IPS-15b (cell line): ENCODE results near the gene SEPTIN6.
"Not testable (repeated sequence)": the region's sequence is repeated elsewhere in the genome, so short reads cannot be mapped to it uniquely, and the experiment has no call there.

Source experiments
- H3K27me3 ChIP-seq: one replicate; pipeline ENCODE4 v1.6.1; 2013; ENCODE audit warnings: low read length; ENCODE audit not compliant: control insufficient read depth, insufficient read depth
- H3K36me3 ChIP-seq: one replicate; pipeline ENCODE4 v1.6.1; 2013; ENCODE audit warnings: low read length; ENCODE audit not compliant: control insufficient read depth, insufficient read depth
- H3K4me1 ChIP-seq: one replicate; pipeline ENCODE4 v1.6.1; 2013; ENCODE audit warnings: mild to moderate bottlenecking, low read length; ENCODE audit not compliant: control insufficient read depth, insufficient read depth
- H3K4me3 ChIP-seq: one replicate; pipeline ENCODE4 v1.5.1; 2013; ENCODE audit warnings: low read depth, low read length
- H3K9ac ChIP-seq: one replicate; pipeline ENCODE4 v1.6.1; 2013; ENCODE audit warnings: low read depth, mild to moderate bottlenecking, low read length
- H3K9me3 ChIP-seq: one replicate; pipeline ENCODE4 v1.6.1; 2013; ENCODE audit warnings: mild to moderate bottlenecking, low read length; ENCODE audit not compliant: control insufficient read depth, insufficient read depth

The SEPTIN6 gene

DNA sequence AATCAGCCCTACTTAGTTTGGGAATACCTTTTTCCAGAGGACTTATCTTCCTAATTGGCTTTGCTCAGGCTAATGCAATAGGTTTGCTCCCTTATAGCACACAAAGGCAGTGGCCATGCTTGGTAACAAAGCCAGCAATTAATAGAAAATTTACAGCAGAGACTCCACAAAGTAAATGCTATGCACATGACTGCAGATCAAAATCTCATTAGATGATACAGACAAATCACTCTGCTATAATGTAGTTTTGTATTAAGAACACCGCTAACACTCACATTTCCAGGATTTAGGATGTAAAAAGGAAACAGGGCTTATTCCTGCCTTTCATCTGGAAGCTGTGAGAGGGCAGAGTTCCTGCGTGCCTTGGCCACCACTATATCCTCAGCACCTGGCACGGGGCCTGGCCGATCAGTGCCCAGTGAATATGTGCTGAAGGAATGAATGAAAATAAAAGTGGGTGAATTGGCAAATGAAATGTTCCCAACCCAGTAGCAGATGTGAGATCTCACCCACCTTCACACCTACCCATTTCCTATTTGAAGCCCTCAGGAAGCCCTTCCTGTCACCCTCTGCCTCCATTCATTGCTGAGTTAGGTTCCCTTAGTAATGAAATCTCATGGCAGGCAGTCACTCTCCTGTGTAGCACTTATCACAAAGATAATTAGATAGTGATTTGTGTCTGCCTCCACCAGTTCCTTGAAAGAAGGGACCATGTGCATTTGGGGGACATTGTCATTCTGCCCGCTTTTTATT, 5.1 kb downstream of the SEPTIN6 start:
- Histone ChIP-seq H3K36me3 (no peaks in the 10 kb centered on the region), H3K27me3 (peaks cover 6% of the 10 kb centered on the region), H3K9ac (no peak overlapping the region), H3K9me3 (no peaks in the 10 kb centered on the region), H3K4me1 (peaks cover 6% of the 10 kb centered on the region), H3K4me3 (no peak overlapping the region)

DNA sequence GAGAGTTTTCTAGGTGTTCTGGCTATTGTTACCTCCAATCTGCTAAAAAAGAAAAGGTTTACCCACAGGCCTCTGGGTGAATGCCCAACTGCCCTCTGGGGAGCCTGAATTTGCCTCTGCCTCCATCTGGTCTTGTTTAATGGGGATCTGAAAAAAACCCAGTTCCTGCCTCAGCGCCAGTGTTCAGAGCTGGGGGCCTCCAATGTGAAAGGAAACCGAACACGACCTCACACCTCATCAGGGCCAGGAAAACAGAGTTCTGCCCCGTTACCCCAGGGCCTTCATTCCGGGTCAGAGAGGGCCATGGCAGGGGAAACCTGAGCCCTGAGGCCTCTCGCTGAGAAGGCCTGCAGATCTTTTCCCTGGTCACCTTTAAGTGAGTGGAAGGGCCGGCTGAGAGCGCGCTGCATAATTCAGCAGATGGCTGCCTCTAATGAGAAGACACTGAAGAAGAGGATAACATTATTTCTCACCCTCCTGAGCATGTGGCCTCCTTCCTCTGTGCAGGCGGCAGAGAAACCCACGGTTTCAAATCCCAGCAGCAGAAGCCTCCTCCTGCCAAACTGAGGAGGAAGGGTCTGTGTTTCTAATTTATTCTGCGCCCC, 6.8 kb downstream of the SEPTIN6 start:
- Histone ChIP-seq H3K36me3 (no peaks in the 10 kb centered on the region), H3K4me3 (no peak overlapping the region), H3K9ac (no peak overlapping the region), H3K9me3 (no peaks in the 10 kb centered on the region), H3K27me3 (peaks cover 3% of the 10 kb centered on the region), H3K4me1 (peaks cover 3% of the 10 kb centered on the region)

DNA sequence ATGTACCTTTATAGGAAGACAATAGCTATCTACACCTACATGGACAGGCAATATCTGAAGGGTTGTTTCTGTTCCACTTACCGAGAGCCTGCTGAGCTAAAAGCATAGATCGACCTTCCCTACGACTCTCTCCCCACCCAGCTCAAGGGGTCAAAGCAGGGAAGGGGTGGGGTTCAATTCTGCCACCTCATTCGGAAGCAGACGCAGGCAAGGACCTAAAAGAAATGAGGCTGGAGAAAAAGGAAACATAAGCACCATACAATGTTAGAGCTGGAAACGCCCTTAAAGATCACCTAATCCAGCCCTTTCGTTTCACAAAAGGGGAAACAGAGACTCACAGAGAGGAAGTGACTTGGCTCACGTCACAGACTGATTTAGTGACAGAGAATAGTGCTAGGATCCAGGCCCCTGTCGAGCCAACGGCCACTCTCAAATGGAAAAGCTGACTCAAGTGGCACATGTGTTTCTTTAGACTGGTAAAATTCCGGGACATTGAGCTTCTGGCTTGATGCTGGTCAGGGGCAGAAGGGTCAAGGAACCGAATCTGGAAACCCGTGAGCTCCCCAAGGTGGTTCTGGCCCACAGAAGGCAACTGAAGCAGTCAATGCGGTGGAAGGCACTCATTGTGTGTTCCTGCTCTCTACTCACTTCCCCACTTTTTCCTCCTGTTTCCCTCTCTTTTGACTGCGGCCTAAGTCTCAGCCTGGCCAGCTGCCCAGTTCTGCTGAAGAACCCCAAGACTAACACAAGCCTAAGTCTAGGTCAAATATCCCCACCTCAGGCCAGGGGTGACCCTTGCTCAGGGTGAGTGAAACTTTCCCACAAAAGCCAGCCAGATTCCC, 7.5 kb downstream of the SEPTIN6 start:
- no peak overlapping the region for H3K9ac ChIP-seq

DNA sequence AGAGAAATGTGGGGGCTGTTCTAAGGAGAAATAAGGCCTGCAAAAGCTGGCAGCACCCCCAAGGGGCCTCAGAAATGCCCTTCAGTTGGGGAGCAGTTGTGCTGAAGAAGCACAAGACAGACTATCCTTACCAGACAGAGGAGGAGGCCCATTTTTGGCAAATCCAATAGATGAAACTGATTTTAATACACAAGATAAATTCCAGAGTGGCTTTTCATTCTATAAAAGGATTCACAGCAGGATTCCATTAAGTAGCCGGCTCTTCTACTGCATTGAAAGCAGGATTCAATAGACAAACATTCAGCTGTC, 8.1 kb downstream of the SEPTIN6 start:
- Histone ChIP-seq H3K36me3 (no peaks in the 10 kb centered on the region), H3K27me3 (no peaks in the 10 kb centered on the region), H3K9ac (no peak overlapping the region), H3K4me1 (no peaks in the 10 kb centered on the region), H3K9me3 (no peaks in the 10 kb centered on the region), H3K4me3 (no peak overlapping the region)

More for the DNA sequence above, 7.5 kb downstream of the SEPTIN6 start:
- Histone ChIP-seq H3K4me3 (no peak overlapping the region), H3K36me3 (no peaks in the 10 kb centered on the region), H3K4me1 (no peaks in the 10 kb centered on the region), H3K9me3 (no peaks in the 10 kb centered on the region), H3K27me3 (no peaks in the 10 kb centered on the region)

DNA sequence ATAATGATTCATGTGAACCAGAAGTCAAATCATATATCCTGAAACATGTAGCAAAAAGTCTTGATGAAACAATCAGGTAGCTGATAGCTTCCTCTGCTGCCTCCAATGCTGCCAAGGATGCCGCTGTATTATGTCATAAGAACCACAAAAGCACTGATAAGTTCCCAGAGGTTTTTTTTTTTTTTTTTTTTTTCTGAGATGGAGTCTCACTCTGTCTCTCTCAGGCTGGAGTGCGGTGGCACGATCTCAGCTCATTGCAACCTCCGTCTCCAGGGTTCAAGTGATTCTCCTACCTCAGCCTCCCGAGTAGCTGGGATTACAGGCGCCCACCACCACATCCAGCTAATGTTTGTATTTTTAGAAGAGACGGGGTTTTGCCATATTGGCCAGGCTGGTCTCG, 8.7 kb downstream of the SEPTIN6 start:
- H3K9ac ChIP-seq, H3K9me3 ChIP-seq, H3K4me1 ChIP-seq, H3K27me3 ChIP-seq, H3K4me3 ChIP-seq, H3K36me3 ChIP-seq: not testable (repeated sequence)

DNA sequence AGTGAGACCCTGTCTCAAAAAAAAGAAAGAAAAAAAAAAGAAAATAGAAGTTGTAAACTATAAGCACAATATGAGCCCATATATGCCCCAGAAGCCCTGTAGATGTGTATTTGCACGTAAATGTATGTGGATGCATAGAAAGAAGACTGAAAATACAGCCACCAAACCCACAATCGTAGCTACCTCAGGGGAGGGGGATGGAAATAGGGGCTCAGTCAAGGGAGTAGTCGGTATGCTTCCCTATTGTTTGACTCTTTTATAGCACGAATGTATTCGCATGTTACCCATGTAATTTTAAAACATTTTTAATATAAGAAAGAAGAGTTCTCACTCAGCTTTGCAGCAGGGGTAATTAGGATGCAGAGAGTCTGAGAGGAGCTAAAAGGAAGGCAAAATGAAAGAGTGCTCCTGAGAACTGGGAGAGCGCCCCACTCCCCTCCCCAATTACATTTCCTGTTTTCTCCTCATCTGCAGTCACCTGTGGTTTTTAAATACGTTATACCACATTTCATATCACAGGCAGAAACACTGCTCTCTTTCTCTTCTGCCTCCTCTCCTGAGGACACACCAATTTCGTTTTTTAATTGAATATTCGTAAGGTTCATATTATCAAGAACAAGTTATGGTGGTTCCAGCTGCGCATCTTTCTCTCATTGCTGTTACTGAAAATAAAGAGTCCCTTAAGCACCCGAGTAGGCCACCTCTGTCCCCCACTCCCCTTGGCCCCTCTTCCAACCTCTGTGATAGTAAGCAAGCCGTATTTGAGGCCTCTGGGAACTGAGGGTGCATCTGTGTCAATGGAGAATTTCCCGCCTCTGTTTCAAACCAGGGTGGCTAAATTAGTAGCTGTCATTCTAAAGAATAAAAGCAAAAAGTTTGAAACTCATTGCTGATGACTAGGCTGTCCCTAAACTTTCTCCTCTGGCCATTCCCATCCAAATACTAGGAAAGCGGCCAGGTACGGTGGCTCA, 10.7 kb downstream of the SEPTIN6 start:
- Histone ChIP-seq H3K9me3 (no peaks in the 10 kb centered on the region), H3K4me3 (no peak overlapping the region), H3K4me1 (no peaks in the 10 kb centered on the region), H3K36me3 (no peaks in the 10 kb centered on the region), H3K27me3 (no peaks in the 10 kb centered on the region), H3K9ac (no peak overlapping the region)

DNA sequence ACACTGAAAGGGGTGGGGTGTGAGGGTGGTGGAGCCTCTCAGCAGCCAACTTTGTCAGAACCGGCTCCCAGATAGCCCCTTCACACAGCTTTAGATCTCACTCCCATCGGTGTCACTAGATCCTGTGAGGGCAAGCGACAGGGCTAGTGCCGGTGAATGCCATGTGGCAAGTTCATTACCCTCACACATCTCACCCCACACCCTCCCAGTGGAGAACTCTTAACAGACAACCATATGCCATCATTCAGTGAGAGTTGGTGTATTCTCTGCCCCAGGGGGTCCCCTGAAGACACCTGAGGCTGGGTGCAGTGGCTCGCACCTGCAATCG, 15.3 kb downstream of the SEPTIN6 start:
- Histone ChIP-seq H3K9ac (no peak overlapping the region), H3K36me3 (peaks cover 3% of the 10 kb centered on the region), H3K27me3 (no peaks in the 10 kb centered on the region), H3K4me1 (no peaks in the 10 kb centered on the region), H3K9me3 (no peaks in the 10 kb centered on the region), H3K4me3 (no peak overlapping the region)

DNA sequence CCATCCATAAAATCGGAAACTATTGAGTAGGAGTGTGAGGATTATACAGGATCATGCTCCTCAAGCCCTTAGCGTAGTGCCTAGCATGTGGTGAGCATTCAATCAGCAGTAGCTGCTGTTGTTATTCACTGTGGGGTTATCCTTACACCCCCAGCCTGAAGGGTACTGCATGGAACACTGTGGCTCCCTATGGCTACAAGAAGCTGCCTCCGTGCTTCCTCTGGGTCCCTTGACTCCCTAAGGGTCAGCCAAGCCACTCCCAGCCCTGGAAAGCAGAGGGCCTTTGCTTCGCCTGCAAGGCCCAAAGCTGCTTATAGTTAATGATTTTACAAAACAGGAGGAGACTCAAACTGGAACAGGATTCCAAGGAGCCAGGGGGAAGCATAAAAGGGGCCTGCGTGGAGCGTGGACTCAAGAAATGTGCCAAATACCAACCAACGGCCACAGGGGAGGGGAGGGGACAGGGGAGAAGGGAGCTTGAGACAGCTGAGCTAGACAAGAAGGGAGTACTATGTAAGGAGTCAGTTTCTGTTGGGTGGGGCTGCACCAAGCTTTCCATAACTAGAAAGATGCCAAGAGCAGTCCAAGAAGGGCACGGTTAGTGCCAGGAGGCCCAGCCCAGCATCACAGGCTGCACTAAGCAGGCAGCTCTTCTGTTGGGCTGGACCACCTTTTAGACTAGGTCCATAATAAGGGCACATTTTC, 15.9 kb downstream of the SEPTIN6 start:
- H3K4me3 ChIP-seq: no peak overlapping the region
- H3K36me3 ChIP-seq: peaks cover 3% of the 10 kb centered on the region
- H3K9ac ChIP-seq: no peak overlapping the region
- no peaks in the 10 kb centered on the region for H3K4me1 ChIP-seq
- no peaks in the 10 kb centered on the region for H3K9me3 ChIP-seq
- H3K27me3 ChIP-seq: no peaks in the 10 kb centered on the region

DNA sequence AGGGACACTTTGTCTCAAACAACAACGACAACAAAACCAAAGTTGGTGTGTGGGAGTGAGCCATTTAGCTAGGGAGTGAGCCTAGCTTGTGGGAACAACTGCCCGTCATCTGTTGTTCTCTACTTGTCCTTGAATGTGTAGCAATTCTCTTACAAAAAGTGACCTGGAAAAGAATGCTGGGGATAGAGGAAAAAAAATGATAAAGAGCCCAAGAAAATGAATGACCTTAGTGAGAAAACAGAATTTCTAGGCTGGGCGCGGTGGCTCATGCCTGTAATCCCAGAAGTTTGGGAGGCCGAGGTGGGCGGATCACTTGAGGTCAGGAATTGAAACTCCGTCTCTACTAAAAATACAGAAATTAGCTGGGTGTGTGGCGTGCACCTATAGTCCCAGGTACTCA, 19.6 kb downstream of the SEPTIN6 start:
- no peak overlapping the region for H3K9ac ChIP-seq

DNA sequence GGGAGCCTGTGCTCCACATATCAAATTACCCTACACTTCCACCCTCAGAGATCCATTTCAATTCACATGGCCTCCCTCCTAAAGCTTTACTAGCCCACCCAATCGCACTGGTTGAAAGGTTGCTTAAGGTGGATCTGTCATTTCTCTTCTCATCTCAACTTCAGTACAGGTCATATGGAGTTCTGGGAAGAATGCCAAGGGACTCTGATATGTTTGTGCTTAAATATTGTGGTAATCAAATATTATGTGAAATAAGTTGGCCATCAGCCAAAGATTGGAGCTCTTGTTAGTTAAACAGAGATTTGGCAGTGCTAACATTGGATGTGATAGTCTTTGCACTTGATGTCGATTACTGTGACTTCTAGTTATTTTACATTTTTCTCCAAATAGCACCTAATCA, 20.5 kb downstream of the SEPTIN6 start:
- Histone ChIP-seq H3K36me3 (peaks cover 3% of the 10 kb centered on the region), H3K27me3 (no peaks in the 10 kb centered on the region), H3K4me1 (no peaks in the 10 kb centered on the region), H3K9me3 (no peaks in the 10 kb centered on the region), H3K9ac (no peak overlapping the region), H3K4me3 (no peak overlapping the region)

More for the DNA sequence above, 19.6 kb downstream of the SEPTIN6 start:
- H3K4me3 ChIP-seq: no peak overlapping the region
- H3K4me1 ChIP-seq: no peaks in the 10 kb centered on the region
- no peaks in the 10 kb centered on the region for H3K9me3 ChIP-seq
- no peaks in the 10 kb centered on the region for H3K27me3 ChIP-seq
- peaks cover 3% of the 10 kb centered on the region for H3K36me3 ChIP-seq
